H9 (cell line): ENCODE results near the gene EPN3. TPM values are rescaled to one million over a fixed set of nuclear protein-coding genes. Genes with fewer than 3 reads are reported as not detected.

Experiments
- DNase-seq: peaks from one replicate; pipeline ENCODE4 v3.0.0-alpha.2; 2017
- H2AFZ ChIP-seq: one replicate; pipeline ENCODE4 v1.6.1; 2013; ENCODE audit warnings: mild to moderate bottlenecking, low read length, control low read depth, moderate library complexity
- H2AK5ac ChIP-seq: 2 replicates; pipeline ENCODE4 v1.6.1; 2013; ENCODE audit warnings: low read length, control low read depth, mixed read lengths; ENCODE audit not compliant: insufficient read length
- H2BK120ac ChIP-seq: one replicate; pipeline ENCODE4 v1.6.1; 2013; ENCODE audit warnings: low read depth, mild to moderate bottlenecking, low read length, control low read depth, inconsistent platforms; ENCODE audit not compliant: poor library complexity, severe bottlenecking
- H2BK12ac ChIP-seq: 2 replicates; pipeline ENCODE4 v1.6.1; 2013; ENCODE audit warnings: low read length, control low read depth, mixed read lengths, low read depth; ENCODE audit not compliant: insufficient read length
- H2BK15ac ChIP-seq: 2 replicates; pipeline ENCODE4 v1.6.1; 2013; ENCODE audit warnings: low read depth, low read length, control low read depth
- H2BK20ac ChIP-seq: one replicate; pipeline ENCODE4 v1.6.1; 2013; ENCODE audit warnings: low read depth, mild to moderate bottlenecking, low read length, control low read depth, inconsistent platforms; ENCODE audit not compliant: poor library complexity, severe bottlenecking
- H2BK5ac ChIP-seq: 2 replicates; pipeline ENCODE4 v1.6.1; 2013; ENCODE audit warnings: low read length, control low read depth, mixed read lengths; ENCODE audit not compliant: insufficient read length
- H3K14ac ChIP-seq: 2 replicates; pipeline ENCODE4 v1.6.1; 2013; ENCODE audit warnings: low read length, control low read depth; ENCODE audit not compliant: insufficient read depth
- H3K18ac ChIP-seq: 2 replicates; pipeline ENCODE4 v1.6.1; 2013; ENCODE audit warnings: low read depth, mild to moderate bottlenecking, mixed read lengths, low read length, control low read depth; ENCODE audit not compliant: insufficient read length
- H3K23ac ChIP-seq: 2 replicates; pipeline ENCODE4 v1.6.1; 2013; ENCODE audit warnings: low read length, control low read depth, mixed read lengths, low read depth; ENCODE audit not compliant: insufficient read length
- H3K23me2 ChIP-seq: 2 replicates; pipeline ENCODE4 v1.6.1; 2013; ENCODE audit warnings: low read depth, mild to moderate bottlenecking, mixed read lengths, low read length, control low read depth; ENCODE audit not compliant: insufficient read length, poor library complexity, severe bottlenecking
- H3K27ac ChIP-seq: 2 replicates; pipeline ENCODE4 v1.5.1; 2013; ENCODE audit warnings: low read length, control low read depth, mixed read lengths, low read depth; ENCODE audit not compliant: insufficient read length
- H3K27me3 ChIP-seq: 2 replicates; pipeline ENCODE4 v1.6.1; 2013; ENCODE audit warnings: low read length, control low read depth, inconsistent platforms; ENCODE audit not compliant: insufficient read depth
- H3K4ac ChIP-seq: 2 replicates; pipeline ENCODE4 v1.6.1; 2013; ENCODE audit warnings: low read depth, mild to moderate bottlenecking, control low read depth, inconsistent platforms, low read length, moderate library complexity
- H3K4me1 ChIP-seq: 2 replicates; pipeline ENCODE4 v1.6.1; 2013; ENCODE audit warnings: low read length, control low read depth, inconsistent platforms; ENCODE audit not compliant: insufficient read depth
- H3K4me2 ChIP-seq: 2 replicates; pipeline ENCODE4 v1.6.1; 2013; ENCODE audit warnings: low read length, control low read depth, mixed read lengths; ENCODE audit not compliant: insufficient read length, insufficient read depth
- H3K56ac ChIP-seq: 2 replicates; pipeline ENCODE4 v1.6.1; 2013; ENCODE audit warnings: low read depth, mild to moderate bottlenecking, mixed read lengths, low read length, control low read depth; ENCODE audit not compliant: insufficient read length
- H3K79me1 ChIP-seq: 2 replicates; pipeline ENCODE4 v1.6.1; 2013; ENCODE audit warnings: low read depth, mild to moderate bottlenecking, moderate library complexity, low read length, control low read depth, inconsistent platforms; ENCODE audit not compliant: insufficient read depth, poor library complexity, severe bottlenecking
- H3K79me2 ChIP-seq: 2 replicates; pipeline ENCODE4 v1.6.1; 2013; ENCODE audit warnings: low read length, control low read depth, inconsistent platforms; ENCODE audit not compliant: insufficient read depth
- H3K9ac ChIP-seq: 2 replicates; pipeline ENCODE4 v1.6.1; 2013; ENCODE audit warnings: low read length, control low read depth, mixed read lengths; ENCODE audit not compliant: insufficient read length; ENCODE audit errors: extremely low read depth
- H3K9me3 ChIP-seq: one replicate; pipeline ENCODE4 v1.6.1; 2013; ENCODE audit warnings: low read depth, low read length, inconsistent platforms; ENCODE audit not compliant: control insufficient read depth
- H3T11ph ChIP-seq: one replicate; pipeline ENCODE4 v1.6.1; 2013; ENCODE audit warnings: mild to moderate bottlenecking, low read length, control low read depth, inconsistent platforms
- H4K20me1 ChIP-seq: one replicate; pipeline ENCODE4 v1.6.1; 2013; ENCODE audit not compliant: control insufficient read depth, insufficient read length, insufficient read depth
- H4K5ac ChIP-seq: 2 replicates; pipeline ENCODE4 v1.6.1; 2013; ENCODE audit warnings: low read depth, mild to moderate bottlenecking, mixed read lengths, low read length, control low read depth; ENCODE audit not compliant: insufficient read length
- H4K8ac ChIP-seq: replicated peaks from 2 replicates; pipeline ENCODE4 v1.6.1; 2013; ENCODE audit warnings: low read length, control low read depth, mixed read lengths, low read depth; ENCODE audit not compliant: insufficient read length
- H4K91ac ChIP-seq: 2 replicates; pipeline ENCODE4 v1.6.1; 2013; ENCODE audit warnings: low read depth, mild to moderate bottlenecking, moderate library complexity, mixed read lengths, low read length, control low read depth; ENCODE audit not compliant: insufficient read length
- H3K27ac Mint-ChIP-seq, 3 experiments: 2 replicates in 2 of 3; 3 replicates in 1 of 3; pipeline ENCODE4 v1.8.0; 2020 to 2021; ENCODE audit warnings: mixed read lengths in 3 of 3, mild to moderate bottlenecking in 1 of 3, moderate library complexity in 1 of 3
- H3K27me3 Mint-ChIP-seq: 2 replicates; pipeline ENCODE4 v1.8.0; 2021; ENCODE audit warnings: low read depth, mild to moderate bottlenecking, moderate library complexity, mixed read lengths
- H3K36me3 Mint-ChIP-seq, 3 experiments: 2 replicates in 2 of 3; 3 replicates in 1 of 3; pipeline ENCODE4 v1.8.0; 2020 to 2021; ENCODE audit warnings: low read depth in 3 of 3, mixed read lengths in 3 of 3; ENCODE audit not compliant: insufficient read depth in 1 of 3
- H3K4me1 Mint-ChIP-seq, 2 experiments: 2 replicates each; pipeline ENCODE4 v1.8.0; 2020; ENCODE audit warnings: mixed read lengths in 2 of 2
- H3K4me3 Mint-ChIP-seq, 2 experiments: 2 replicates in 1 of 2; 3 replicates in 1 of 2; pipeline ENCODE4 v1.8.0; 2020 to 2021; ENCODE audit warnings: mild to moderate bottlenecking in 2 of 2, mixed read lengths in 2 of 2, moderate library complexity in 1 of 2
- H3K9me3 Mint-ChIP-seq, 2 experiments: 2 replicates in 1 of 2; 3 replicates in 1 of 2; pipeline ENCODE4 v1.8.0; 2020; ENCODE audit warnings: mild to moderate bottlenecking in 2 of 2, mixed read lengths in 2 of 2, moderate library complexity in 1 of 2
- WGBS: extraction: QIAGEN DNeasy Blood & Tissue Kit; methylation state at CpG from one replicate; pipeline ENCODE4 v1.1.7; 2013; ENCODE audit warnings: missing lambda C conversion rate, low lambda C conversion rate, mixed read lengths; ENCODE audit not compliant: insufficient read length; ENCODE audit errors: extremely low coverage; 5-methylcytosine and 5-hydroxymethylcytosine counted together
- total RNA-seq: library from RNA; stranded (reverse); gene quantifications from 2 replicates; pipeline ENCODE4 v1.2.1, GENCODE V29; 2021
- TF ChIP-seq, protein P1 (sequence below): fragments of 200-600 bp; sonication (generic); conservative IDR thresholded peaks from 3 replicates; pipeline ENCODE4 v1.8.0; 2021; ENCODE audit warnings: antibody characterized with exemption, mild to moderate bottlenecking

The EPN3 gene
- total RNA-seq, 1 experiment from 2014 or later = 1.9 TPM

DNA sequence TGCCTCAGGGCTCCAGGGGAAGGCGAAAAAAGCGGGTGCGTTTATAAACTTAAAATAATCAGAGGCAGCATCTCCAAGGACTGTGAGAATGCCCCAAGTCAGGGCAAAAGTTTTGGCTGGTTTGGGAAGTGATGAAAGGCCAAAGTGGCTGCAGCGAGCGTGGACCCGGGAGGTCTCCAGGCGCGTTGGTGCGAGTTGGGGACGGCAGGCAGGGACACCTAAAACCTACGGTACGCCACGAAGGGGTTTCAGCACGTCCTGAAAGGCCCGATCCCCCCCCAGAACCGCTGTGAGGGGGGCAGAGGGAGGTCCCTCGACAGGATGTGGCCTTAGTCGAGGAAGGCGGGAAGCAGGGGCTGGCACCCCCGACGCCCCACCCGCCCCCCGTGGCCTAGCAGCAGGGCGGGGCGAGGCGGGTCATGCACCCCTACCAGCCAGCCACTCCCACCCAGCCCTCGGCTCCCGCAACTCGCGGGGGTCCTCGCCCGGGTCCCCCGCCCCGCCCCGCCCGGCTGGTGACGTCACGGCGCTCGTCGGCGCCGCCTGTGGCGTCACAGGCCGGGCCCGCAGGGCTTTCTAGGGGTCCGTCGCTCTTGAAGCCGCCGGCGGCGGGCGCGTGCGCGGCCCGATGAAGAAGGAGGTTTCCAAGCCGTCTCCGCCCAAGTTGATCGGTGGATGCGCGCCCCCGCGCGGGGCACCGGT lies 24.5 kb upstream of the EPN3 start, which contains the start of gene MYCBPAP:
Gene MYCBPAP, plus strand, starts transcription at position 569 of the 702 bp plus-strand sequence. CDS start 236 bp downstream, outside the sequence.
- peaks cover 25 to 38% of the 10 kb centered on the region in 2 experiments for H3K4me1 Mint-ChIP-seq
- no CpG with 5 or more reads among the region's 66 CpGs for WGBS
- peak within 1 kb of the TSS; percentile 84 for H3K4me2 ChIP-seq

More for the DNA sequence above, 24.5 kb upstream of the EPN3 start, which contains the start of gene MYCBPAP:
- peak; percentile 90 for DNase-seq
- no peak within 1 kb of the TSS for H4K5ac ChIP-seq
- no peaks in the 10 kb centered on the region; a peak in 2 of 5 replicates for H3K9me3 Mint-ChIP-seq
- H3K56ac ChIP-seq = no peak within 1 kb of the TSS
- no peak within 1 kb of the TSS for H2BK120ac ChIP-seq
- H3T11ph ChIP-seq = no peak within 1 kb of the TSS
- TF ChIP-seq, protein P1, sequence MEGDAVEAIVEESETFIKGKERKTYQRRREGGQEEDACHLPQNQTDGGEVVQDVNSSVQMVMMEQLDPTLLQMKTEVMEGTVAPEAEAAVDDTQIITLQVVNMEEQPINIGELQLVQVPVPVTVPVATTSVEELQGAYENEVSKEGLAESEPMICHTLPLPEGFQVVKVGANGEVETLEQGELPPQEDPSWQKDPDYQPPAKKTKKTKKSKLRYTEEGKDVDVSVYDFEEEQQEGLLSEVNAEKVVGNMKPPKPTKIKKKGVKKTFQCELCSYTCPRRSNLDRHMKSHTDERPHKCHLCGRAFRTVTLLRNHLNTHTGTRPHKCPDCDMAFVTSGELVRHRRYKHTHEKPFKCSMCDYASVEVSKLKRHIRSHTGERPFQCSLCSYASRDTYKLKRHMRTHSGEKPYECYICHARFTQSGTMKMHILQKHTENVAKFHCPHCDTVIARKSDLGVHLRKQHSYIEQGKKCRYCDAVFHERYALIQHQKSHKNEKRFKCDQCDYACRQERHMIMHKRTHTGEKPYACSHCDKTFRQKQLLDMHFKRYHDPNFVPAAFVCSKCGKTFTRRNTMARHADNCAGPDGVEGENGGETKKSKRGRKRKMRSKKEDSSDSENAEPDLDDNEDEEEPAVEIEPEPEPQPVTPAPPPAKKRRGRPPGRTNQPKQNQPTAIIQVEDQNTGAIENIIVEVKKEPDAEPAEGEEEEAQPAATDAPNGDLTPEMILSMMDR = peak; percentile 24; the same call in 1 of the 3 replicates
- no peaks in the 10 kb centered on the region for H3K36me3 Mint-ChIP-seq
- H3K27ac Mint-ChIP-seq = peak within 1 kb of the TSS; percentile 45 to 83 (median 77); a peak in 6 of 7 replicates
- H2BK5ac ChIP-seq = no peak within 1 kb of the TSS
- H3K79me1 ChIP-seq = no peaks in the 10 kb centered on the region
- H3K79me2 ChIP-seq = no peaks in the 10 kb centered on the region
- H3K4ac ChIP-seq = no peak within 1 kb of the TSS
- H3K18ac ChIP-seq = peak within 1 kb of the TSS; percentile 87
- H2BK20ac ChIP-seq = no peak within 1 kb of the TSS
- peak within 1 kb of the TSS; percentile 62 for H3K14ac ChIP-seq
- H2AK5ac ChIP-seq = no peak within 1 kb of the TSS
- H3K4me1 ChIP-seq = peaks cover 3% of the 10 kb centered on the region; the same call in 1 of the 2 replicates
- no peak within 1 kb of the TSS for H3K27ac ChIP-seq
- peak within 1 kb of the TSS; percentile 47 for H3K9ac ChIP-seq
- H3K23ac ChIP-seq = no peak within 1 kb of the TSS
- peak within 1 kb of the TSS; percentile 85 to 94 for H3K4me3 Mint-ChIP-seq
- no peak within 1 kb of the TSS for H2BK12ac ChIP-seq
- no peak within 1 kb of the TSS for H2BK15ac ChIP-seq
- H4K8ac ChIP-seq = no peak within 1 kb of the TSS
- no peak within 1 kb of the TSS for H4K91ac ChIP-seq
- no peaks in the 10 kb centered on the region for H4K20me1 ChIP-seq
- peaks cover 5% of the 10 kb centered on the region for H3K23me2 ChIP-seq
- H3K27me3 ChIP-seq = no peaks in the 10 kb centered on the region; the same call in 1 of the 2 replicates
- H3K9me3 ChIP-seq = no peaks in the 10 kb centered on the region
- no peak within 1 kb of the TSS for H2AFZ ChIP-seq
- H3K27me3 Mint-ChIP-seq = peaks cover 16% of the 10 kb centered on the region
